Right lobe of liver (tissue), 6 donors: ENCODE results near the gene CNGA4. TPM values are rescaled to one million over a fixed set of nuclear protein-coding genes. Genes with fewer than 3 reads are reported as not detected.

Experiments
- ATAC-seq, 4 donors: fragments of 200-7000 bp; cut with Tn5 transposase; one replicate each; pipeline ENCODE4 v1.9.1; 2020; ENCODE audit warnings: mild to moderate bottlenecking in 4 of 4, moderate library complexity in 4 of 4
- DNase-seq, 3 donors: peaks; one replicate each; pipeline ENCODE4 v3.0.0-alpha.2; 2020
- H3K27ac ChIP-seq, 3 donors: fragments of 200-600 bp; one replicate each; pipeline ENCODE4 v1.8.0; 2022
- H3K27me3 ChIP-seq, 2 donors: fragments of 200-600 bp; one replicate each; pipeline ENCODE4 v1.8.0; 2022
- H3K36me3 ChIP-seq, 4 donors: fragments of 200-600 bp; sonication (generic) in 1 of 4; one replicate each; pipeline versions ENCODE4 v1.5.1 to v1.8.0; 2017 to 2022; ENCODE audit warnings: control low read depth in 1 of 4
- H3K4me1 ChIP-seq, 4 donors: fragments of 200-600 bp; sonication (generic) in 1 of 4; one replicate each; pipeline versions ENCODE4 v1.5.1 to v1.8.0; 2017 to 2022; ENCODE audit warnings: control low read depth in 1 of 4
- H3K4me3 ChIP-seq, 3 donors: fragments of 200-600 bp; one replicate each; pipeline ENCODE4 v1.8.0; 2022
- H3K9me3 ChIP-seq, 4 donors: fragments of 200-600 bp; sonication (generic) in 1 of 4; one replicate each; pipeline versions ENCODE4 v1.5.1 to v1.8.0; 2017 to 2022; ENCODE audit warnings: control low read depth in 1 of 4
- POLR2A ChIP-seq: fragments of 450-650 bp; IDR thresholded peaks from one replicate; pipeline ENCODE4 v1.6.1; 2017; ENCODE audit warnings: antibody characterized with exemption, mild to moderate bottlenecking
- WGBS: methylation state at CpG from one replicate; pipeline ENCODE4 v1.1.6; 2018; ENCODE audit warnings: low coverage, low lambda C conversion rate; ENCODE audit not compliant: insufficient coverage; ENCODE audit errors: missing lambda C conversion rate; 5-methylcytosine and 5-hydroxymethylcytosine counted together
- intact Hi-C, 2 donors: fragments of 100-400 bp; cut with DNase I; formaldehyde crosslinking; loops; one replicate each; pipeline versions ENCODE4 v1.11.2 to v1.14.1; 2022
- total RNA-seq, 6 experiments: library from RNA; depleted of rRNA in 2 of 6; stranded (reverse); fragments of >200 nt in 2 of 6; fragmentation: NEBNext Ultra II Directional in 3 of 6; extraction: Animal tissue kit (Norgen Biotek cat#: 25700) in 3 of 6; gene quantifications; one replicate each; pipeline versions ENCODE4 v1.1.0 to v1.2.4, GENCODE V29; 2016 to 2023
- TF ChIP-seq, protein P1 (sequence below), 4 donors: fragments of 200-600 bp in 3 of 4; fragments of 450-650 bp in 1 of 4; IDR thresholded peaks; one replicate each; pipeline versions ENCODE4 v1.5.1 to v1.8.0; 2016 to 2022; ENCODE audit warnings: antibody characterized with exemption in 4 of 4, mild to moderate bottlenecking in 2 of 4
- donor health status: DM: no; HTN: yes; CAD: no.
- donor health status: DM: no; HTN: no; CAD: no.
- donor health status: DM: no; HTN: no; CAD: no.
- donor health status: DM: no; HTN: yes; CAD: no.
- donor health status: DM: no; HTN: yes; CAD: no.

Gene CNGA4
- total RNA-seq, 6 experiments from 2014 or later, result 0.25 TPM; not detected in 5

DNA sequence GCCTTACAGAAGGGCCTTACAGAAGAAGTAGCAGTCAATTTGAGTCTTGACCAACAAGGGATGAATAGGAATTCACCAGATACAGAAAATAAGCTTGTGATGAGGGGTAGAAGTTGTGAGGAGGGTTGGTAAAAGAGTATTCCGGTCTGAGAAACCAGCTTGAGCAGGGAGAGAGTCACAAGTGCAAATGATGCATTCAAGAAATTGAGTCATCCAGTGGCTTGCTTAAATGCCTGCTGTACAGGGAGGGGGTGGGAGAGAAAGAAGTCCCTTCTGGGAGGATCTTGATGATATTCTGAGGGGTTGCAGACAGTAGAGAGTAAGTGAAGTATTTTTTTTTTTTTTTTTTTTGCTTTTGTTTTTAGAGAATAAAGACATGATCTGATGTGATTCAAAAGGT, 29.9 kb downstream of the CNGA4 start:
- H3K36me3 ChIP-seq, result no peaks in the 10 kb centered on the region
- TF ChIP-seq POLR2A, result no peak
- TF ChIP-seq, protein P1, sequence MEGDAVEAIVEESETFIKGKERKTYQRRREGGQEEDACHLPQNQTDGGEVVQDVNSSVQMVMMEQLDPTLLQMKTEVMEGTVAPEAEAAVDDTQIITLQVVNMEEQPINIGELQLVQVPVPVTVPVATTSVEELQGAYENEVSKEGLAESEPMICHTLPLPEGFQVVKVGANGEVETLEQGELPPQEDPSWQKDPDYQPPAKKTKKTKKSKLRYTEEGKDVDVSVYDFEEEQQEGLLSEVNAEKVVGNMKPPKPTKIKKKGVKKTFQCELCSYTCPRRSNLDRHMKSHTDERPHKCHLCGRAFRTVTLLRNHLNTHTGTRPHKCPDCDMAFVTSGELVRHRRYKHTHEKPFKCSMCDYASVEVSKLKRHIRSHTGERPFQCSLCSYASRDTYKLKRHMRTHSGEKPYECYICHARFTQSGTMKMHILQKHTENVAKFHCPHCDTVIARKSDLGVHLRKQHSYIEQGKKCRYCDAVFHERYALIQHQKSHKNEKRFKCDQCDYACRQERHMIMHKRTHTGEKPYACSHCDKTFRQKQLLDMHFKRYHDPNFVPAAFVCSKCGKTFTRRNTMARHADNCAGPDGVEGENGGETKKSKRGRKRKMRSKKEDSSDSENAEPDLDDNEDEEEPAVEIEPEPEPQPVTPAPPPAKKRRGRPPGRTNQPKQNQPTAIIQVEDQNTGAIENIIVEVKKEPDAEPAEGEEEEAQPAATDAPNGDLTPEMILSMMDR (IDR thresholded peaks at IDR 0.05), result no peak
- no peak overlapping the region for H3K4me3 ChIP-seq
- DNase-seq (no peak), ATAC-seq (no peak)
- no peaks in the 10 kb centered on the region for H3K4me1 ChIP-seq
- no peaks in the 10 kb centered on the region for H3K9me3 ChIP-seq
- intact Hi-C loops, result no loop called here
- H3K27ac ChIP-seq, result no peak overlapping the region
- no peaks in the 10 kb centered on the region for H3K27me3 ChIP-seq
- WGBS, result 25% methylated on average over 1 of the region's 1 CpG

GRCh38 chr11:6269994-6270393, 31.1 kb downstream of the CNGA4 start:
- Histone ChIP-seq H3K9me3 (no peaks in the 10 kb centered on the region), H3K4me3 (no peak overlapping the region), H3K4me1 (no peaks in the 10 kb centered on the region), H3K27ac (no peak overlapping the region), H3K36me3 (no peaks in the 10 kb centered on the region), H3K27me3 (no peaks in the 10 kb centered on the region)
- WGBS, result 67% methylated on average over 1 of the region's 24 CpGs
- intact Hi-C loops, result no loop called here
- ATAC-seq, result peak in 1 of 4 donors; percentile 35
- DNase-seq, result no peak
- TF ChIP-seq, protein P1 (IDR thresholded peaks at IDR 0.05), result no peak
- TF ChIP-seq POLR2A, result no peak

DNA sequence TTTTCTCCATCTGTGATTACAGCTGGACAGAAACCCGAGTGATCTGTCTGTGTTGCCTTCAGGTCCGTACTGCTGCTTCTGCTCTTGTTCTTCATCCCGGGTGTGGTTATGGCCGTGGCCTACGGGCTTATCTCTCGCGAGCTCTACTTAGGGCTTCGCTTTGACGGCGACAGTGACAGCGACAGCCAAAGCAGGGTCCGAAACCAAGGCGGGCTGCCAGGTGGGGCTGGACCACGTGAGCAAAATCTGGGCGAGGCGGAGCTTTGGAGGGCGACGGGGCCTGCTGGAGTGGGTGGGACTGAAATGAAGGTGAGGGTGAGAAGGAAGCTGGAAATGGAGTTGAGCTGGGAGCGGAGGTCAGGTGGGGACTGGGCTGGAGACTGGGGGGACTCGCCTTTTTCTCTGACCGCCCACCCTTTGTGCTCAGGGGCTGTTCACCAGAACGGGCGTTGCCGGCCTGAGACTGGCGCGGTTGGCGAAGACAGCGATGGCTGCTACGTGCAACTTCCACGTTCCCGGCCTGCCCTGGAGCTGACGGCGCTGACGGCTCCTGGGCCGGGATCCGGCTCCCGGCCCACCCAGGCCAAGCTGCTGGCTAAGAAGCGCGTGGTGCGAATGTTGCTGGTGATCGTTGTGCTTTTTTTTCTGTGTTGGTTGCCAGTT, 31.8 kb downstream of the CNGA4 start:
- H3K9me3 ChIP-seq, result no peaks in the 10 kb centered on the region
- intact Hi-C loops, result no loop called here
- no peaks in the 10 kb centered on the region for H3K36me3 ChIP-seq
- ATAC-seq, result no peak
- H3K27ac ChIP-seq, result no peak overlapping the region
- no peaks in the 10 kb centered on the region for H3K27me3 ChIP-seq
- TF ChIP-seq, protein P1 (IDR thresholded peaks at IDR 0.05), result no peak
- TF ChIP-seq POLR2A, result no peak
- H3K4me1 ChIP-seq, result no peaks in the 10 kb centered on the region
- WGBS, result 83% methylated on average over 11 of the region's 41 CpGs
- no peak for DNase-seq
- no peak overlapping the region for H3K4me3 ChIP-seq

DNA sequence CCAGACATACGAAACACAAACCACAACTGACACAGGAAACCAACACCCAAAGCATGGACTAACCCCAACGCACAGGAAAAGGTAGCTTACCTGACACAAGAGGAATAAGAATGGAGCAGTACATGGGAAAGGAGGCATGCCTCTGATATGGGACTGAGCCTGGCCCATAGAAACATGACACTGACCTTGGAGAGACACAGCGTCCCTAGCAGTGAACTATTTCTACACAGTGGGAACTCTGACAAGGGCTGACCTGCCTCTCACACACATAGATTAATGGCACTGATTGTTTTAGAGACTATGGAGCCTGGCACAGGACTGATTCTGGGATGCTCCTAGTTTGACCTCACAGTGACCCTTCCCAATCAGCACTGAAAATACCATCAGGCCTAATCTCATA, 32.7 kb downstream of the CNGA4 start:
- 94% methylated on average over 2 of the region's 3 CpGs for WGBS
- H3K27ac ChIP-seq, result no peak overlapping the region
- H3K4me1 ChIP-seq, result no peaks in the 10 kb centered on the region
- no peak overlapping the region for H3K4me3 ChIP-seq
- ATAC-seq (no peak), DNase-seq (no peak)
- no peak for TF ChIP-seq POLR2A
- TF ChIP-seq, protein P1 (IDR thresholded peaks at IDR 0.05), result no peak
- H3K9me3 ChIP-seq, result no peaks in the 10 kb centered on the region
- intact Hi-C loops, result no loop called here
- no peaks in the 10 kb centered on the region for H3K27me3 ChIP-seq
- H3K36me3 ChIP-seq, result no peaks in the 10 kb centered on the region
